Thymus (tissue), 14 donors: ENCODE data around the gene TSKU. TPM values are rescaled to one million over a fixed set of nuclear protein-coding genes. Genes with fewer than 3 reads are reported as not detected.
"Not testable (repeated sequence)": the region's sequence is repeated elsewhere in the genome, so short reads cannot be mapped to it uniquely, and the experiment has no call there.

Source experiments
- DNase-seq, 9 donors: peaks; one replicate each; pipeline ENCODE4 v3.0.0-alpha.2; 2013; ENCODE audit warnings: low spot score in 9 of 9, low read depth in 6 of 9, missing footprints in 1 of 9
- H3K27ac ChIP-seq, 2 donors: one replicate each; pipeline ENCODE4 v1.5.1; 2013; ENCODE audit warnings: control low read depth in 1 of 2, low read depth in 1 of 2, low read length in 1 of 2, mild to moderate bottlenecking in 1 of 2, moderate library complexity in 1 of 2
- H3K27me3 ChIP-seq, 2 donors: one replicate each; pipeline ENCODE4 v1.5.1; 2013; ENCODE audit warnings: low read length in 1 of 2; ENCODE audit not compliant: control insufficient read depth in 2 of 2, insufficient read depth in 1 of 2
- H3K36me3 ChIP-seq, 2 donors: one replicate each; pipeline ENCODE4 v1.5.1; 2013; ENCODE audit warnings: low read length in 1 of 2, mild to moderate bottlenecking in 1 of 2, moderate library complexity in 1 of 2; ENCODE audit not compliant: control insufficient read depth in 2 of 2, insufficient read depth in 2 of 2
- H3K4me1 ChIP-seq, 2 donors: one replicate each; pipeline ENCODE4 v1.5.1; 2013; ENCODE audit warnings: low read length in 2 of 2; ENCODE audit not compliant: control insufficient read depth in 2 of 2, insufficient read depth in 2 of 2
- H3K4me3 ChIP-seq, 2 donors: one replicate each; pipeline ENCODE4 v1.5.1; 2013; ENCODE audit warnings: low read length in 2 of 2, control low read depth in 1 of 2, mild to moderate bottlenecking in 1 of 2
- H3K9me3 ChIP-seq, 2 donors: one replicate each; pipeline ENCODE4 v1.5.1; 2013; ENCODE audit warnings: low read length in 1 of 2, mild to moderate bottlenecking in 1 of 2; ENCODE audit not compliant: control insufficient read depth in 2 of 2, insufficient read depth in 1 of 2
- WGBS: extraction: QIAGEN DNeasy Blood & Tissue Kit; methylation state at CpG from one replicate; pipeline ENCODE4 v1.1.7; 2013; 5-methylcytosine and 5-hydroxymethylcytosine counted together
- long read RNA-seq, 10 donors: transcript quantifications; one replicate each; lab custom pipeline, GENCODE V29; 2026
- polyA plus RNA-seq: library from polyadenylated mRNA; stranded (reverse); fragments of 200-250 nt; gene quantifications from one replicate; pipeline ENCODE4 v1.2.3, GENCODE V29; 2013
- total RNA-seq: library from RNA; stranded (reverse); fragments of 120-200 nt; gene quantifications from one replicate; pipeline ENCODE4 v1.2.4, GENCODE V29; 2013
- donor health status: healthy.

Gene TSKU, protein sequence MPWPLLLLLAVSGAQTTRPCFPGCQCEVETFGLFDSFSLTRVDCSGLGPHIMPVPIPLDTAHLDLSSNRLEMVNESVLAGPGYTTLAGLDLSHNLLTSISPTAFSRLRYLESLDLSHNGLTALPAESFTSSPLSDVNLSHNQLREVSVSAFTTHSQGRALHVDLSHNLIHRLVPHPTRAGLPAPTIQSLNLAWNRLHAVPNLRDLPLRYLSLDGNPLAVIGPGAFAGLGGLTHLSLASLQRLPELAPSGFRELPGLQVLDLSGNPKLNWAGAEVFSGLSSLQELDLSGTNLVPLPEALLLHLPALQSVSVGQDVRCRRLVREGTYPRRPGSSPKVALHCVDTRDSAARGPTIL
- total RNA-seq, result 2.9 TPM
- 11.8 TPM for polyA plus RNA-seq
- long read RNA-seq, donor 1, result 0 reads
- long read RNA-seq, donor 2, result 0 reads
- long read RNA-seq, donor 3, transcript TSKU-201 (2 exons, 2,712 nt), result major isoform, 5 of 5 reads
- long read RNA-seq, donor 3, partial matches to known transcripts, result 0 of 5 reads
- long read RNA-seq, donor 3, other reads (novel, unspliced or antisense), result 0 of 5 reads
- long read RNA-seq, donor 4, partial matches to known transcripts, result 0 of 1 reads
- long read RNA-seq, donor 4, other reads (novel, unspliced or antisense), result 0 of 1 reads
- long read RNA-seq, donor 5, transcript TSKU-201 (2 exons, 2,712 nt), result major isoform, 11 of 11 reads
- long read RNA-seq, donor 5, partial matches to known transcripts, result 0 of 11 reads
- long read RNA-seq, donor 5, other reads (novel, unspliced or antisense), result 0 of 11 reads
- long read RNA-seq, donor 6, partial matches to known transcripts, result 0 of 3 reads
- long read RNA-seq, donor 6, other reads (novel, unspliced or antisense), result 0 of 3 reads
- long read RNA-seq, donor 7, partial matches to known transcripts, result 0 of 3 reads
- long read RNA-seq, donor 7, other reads (novel, unspliced or antisense), result 0 of 3 reads
- long read RNA-seq, donor 8, result 0 reads
- long read RNA-seq, donor 9, partial matches to known transcripts, result 0 of 3 reads
- long read RNA-seq, donor 9, other reads (novel, unspliced or antisense), result 0 of 3 reads
- long read RNA-seq, donor 10, partial matches to known transcripts, result 0 of 3 reads
- long read RNA-seq, donor 10, other reads (novel, unspliced or antisense), result 0 of 3 reads

DNA sequence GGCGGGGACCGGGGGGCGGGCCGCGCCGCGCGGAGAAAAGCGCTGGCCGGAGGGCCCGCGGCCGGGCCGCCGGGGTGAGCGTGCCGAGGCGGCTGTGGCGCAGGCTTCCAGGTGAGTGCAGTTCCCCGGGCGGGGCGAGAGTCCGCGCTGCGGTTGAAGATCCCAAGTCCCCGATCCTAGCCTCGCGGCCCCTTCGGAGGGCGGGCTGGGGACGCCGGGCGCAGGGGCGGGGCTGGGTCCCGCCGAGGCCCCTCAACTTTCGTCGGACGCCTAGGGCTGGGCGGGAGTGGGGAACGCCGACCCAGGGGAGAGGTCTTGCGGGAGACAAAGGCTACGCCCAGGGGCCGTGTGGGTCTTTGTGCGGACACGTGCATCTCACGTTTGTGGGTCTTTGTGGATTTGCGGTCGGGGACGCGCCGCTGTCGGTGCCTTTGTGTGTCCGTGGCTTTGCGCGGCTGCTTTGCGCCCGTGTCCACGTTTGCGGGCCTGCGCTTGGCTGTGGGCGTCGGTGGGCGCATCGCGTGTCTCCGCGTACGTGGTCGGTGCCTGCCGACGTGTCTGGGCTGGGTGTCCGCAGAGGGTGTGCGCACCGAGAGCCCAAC is at the start of gene TSKU:
Gene TSKU (plus strand): TSS at position 63 of the 602 bp plus-strand sequence. CDS start 12,261 bp downstream, outside the sequence.
- under 1% methylated on average over 76 of the region's 76 CpGs for WGBS
- peak within 1 kb of the TSS; percentile 40 to 56 for H3K4me3 ChIP-seq
- peak within 1 kb of the TSS; percentile 68 to 81 for H3K27ac ChIP-seq
- H3K4me1 ChIP-seq, result peaks cover 0 to 25% of the 10 kb centered on the region in 2 donors
- peaks cover 16 to 60% of the 10 kb centered on the region in 2 donors for H3K27me3 ChIP-seq
- H3K36me3 ChIP-seq, result no peaks in the 10 kb centered on the region
- no peaks in the 10 kb centered on the region for H3K9me3 ChIP-seq
- peak in 1 of 9 donors; percentile 15 for DNase-seq

DNA sequence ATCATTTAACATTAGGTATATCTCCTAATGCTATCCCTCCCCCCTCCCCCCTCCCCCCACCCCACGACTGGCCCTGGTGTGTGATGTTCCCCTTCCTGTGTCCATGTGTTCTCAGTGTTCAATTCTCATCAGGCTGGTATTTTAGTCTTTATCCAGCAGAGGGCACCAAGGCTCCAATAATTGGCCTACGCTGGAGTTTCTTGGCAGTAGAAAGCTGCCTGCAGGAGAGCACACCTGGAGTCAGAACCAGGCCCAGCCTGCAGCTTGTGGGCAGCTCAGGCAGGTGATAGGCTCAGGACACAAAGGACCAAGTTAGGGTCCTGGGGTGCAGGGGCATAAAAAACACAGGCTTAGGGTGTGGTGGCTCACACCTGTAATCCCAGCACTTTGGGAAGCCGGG is 49.2 kb upstream of the TSKU start:
- WGBS, result 38% methylated on average over 3 of the region's 3 CpGs
- not testable (repeated sequence) for H3K36me3 ChIP-seq, H3K27me3 ChIP-seq, H3K4me1 ChIP-seq, H3K27ac ChIP-seq, H3K4me3 ChIP-seq, H3K9me3 ChIP-seq
- DNase-seq, result peak in 8 of 9 donors; percentile 13 to 73 (median 34)

DNA sequence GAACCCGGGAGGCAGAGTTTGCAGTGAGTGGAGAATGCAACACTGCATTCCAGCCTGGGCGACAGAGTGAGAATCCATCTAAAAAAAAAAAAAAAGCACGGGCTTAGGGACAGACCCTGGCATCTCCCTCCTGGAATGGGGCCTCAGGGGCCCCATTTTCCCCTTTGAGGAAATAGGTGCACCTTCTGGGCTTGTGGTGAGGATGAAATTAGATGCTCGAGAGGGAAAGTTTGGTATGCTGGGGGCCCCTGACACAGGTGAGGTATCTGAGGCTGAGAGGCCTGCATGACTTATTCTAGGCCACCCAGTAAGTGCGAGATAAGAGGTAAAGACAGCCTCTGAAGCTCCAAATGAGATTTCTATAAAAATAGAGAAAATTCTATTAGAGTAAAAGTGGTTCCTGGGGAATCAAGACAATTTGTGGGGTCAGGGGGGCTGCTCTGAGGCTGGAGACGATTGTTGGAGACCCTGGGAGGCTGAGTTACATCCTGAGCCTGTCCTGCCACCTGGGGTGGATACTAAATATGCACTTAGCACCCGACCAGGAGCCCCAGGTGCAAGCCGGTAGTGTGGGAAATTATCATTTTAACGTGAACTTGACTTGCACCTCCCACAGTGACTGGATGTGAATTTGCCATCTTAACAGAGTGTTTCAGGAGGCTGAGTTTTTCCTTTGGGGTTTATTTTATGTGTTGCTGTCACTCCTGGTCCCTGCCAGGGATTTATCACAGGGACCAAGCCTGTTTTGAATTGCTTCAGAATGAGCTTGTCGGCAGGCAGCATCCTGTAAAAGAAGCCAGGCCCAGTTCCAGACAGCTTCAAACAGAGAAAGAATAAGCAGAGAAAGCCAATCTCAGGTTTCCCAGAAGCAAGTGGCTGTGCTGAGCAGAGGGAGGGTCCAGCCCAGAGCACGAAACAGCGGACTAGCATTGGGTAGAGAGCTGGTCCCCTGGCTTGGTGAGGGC is 48.4 kb upstream of the TSKU start:
- Histone ChIP-seq H3K27ac (no peak overlapping the region), H3K36me3 (no peaks in the 10 kb centered on the region), H3K9me3 (no peaks in the 10 kb centered on the region), H3K4me1 (peaks cover 0 to 5% of the 10 kb centered on the region in 2 donors), H3K27me3 (peaks cover 0 to 6% of the 10 kb centered on the region in 2 donors), H3K4me3 (no peak overlapping the region)
- 86% methylated on average over 12 of the region's 12 CpGs for WGBS
- DNase-seq, result no peak

DNA sequence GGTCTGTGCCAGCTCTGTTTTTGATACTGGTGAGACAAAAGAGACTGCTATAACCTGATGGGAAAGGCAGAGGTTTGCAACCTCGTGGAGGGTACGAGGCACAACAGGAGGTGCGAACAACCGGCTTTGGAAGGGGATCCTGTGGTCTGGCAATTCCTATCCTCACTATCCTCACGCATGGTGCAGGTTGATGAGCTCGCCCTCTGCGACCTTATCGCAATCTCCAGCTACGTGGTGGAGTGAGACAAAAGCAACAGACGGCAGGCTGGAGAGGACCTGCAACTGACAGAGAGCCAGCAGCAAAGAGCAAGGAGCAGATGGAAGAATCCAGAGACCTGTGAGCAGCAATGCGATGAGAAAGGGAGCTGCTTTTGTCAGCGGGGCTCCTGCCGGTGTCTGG is 47.3 kb upstream of the TSKU start:
- Histone ChIP-seq H3K36me3 (no peaks in the 10 kb centered on the region), H3K27ac (no peak overlapping the region), H3K9me3 (no peaks in the 10 kb centered on the region), H3K27me3 (peaks cover 0 to 5% of the 10 kb centered on the region in 2 donors), H3K4me3 (no peak overlapping the region), H3K4me1 (peaks cover 0 to 5% of the 10 kb centered on the region in 2 donors)
- no peak for DNase-seq
- 96% methylated on average over 13 of the region's 13 CpGs for WGBS

DNA sequence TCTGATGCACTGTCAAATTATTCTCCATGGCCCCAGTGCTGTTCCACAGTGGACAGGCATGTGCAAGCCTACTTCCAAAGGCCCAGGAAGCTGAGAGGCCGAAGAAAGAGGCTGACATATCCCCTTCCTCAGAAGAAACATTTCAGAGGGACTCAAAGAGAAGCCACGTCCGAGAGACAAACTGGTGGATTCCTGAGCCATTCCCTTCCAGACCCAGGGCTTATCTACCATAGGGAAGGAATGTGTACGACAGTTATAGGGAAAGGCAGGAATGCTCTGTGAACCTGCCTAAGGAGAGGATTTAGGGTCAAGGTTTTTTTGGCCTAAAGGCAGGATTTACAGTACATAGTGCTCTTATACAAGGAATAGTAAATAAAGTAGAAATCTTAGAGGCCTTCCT is 46.9 kb upstream of the TSKU start:
- Histone ChIP-seq H3K27me3 (peaks cover 0 to 5% of the 10 kb centered on the region in 2 donors), H3K27ac (no peak overlapping the region), H3K4me3 (no peak overlapping the region), H3K36me3 (no peaks in the 10 kb centered on the region), H3K4me1 (peaks cover 0 to 5% of the 10 kb centered on the region in 2 donors), H3K9me3 (no peaks in the 10 kb centered on the region)
- WGBS, result 94% methylated on average over 4 of the region's 4 CpGs
- no peak for DNase-seq

DNA sequence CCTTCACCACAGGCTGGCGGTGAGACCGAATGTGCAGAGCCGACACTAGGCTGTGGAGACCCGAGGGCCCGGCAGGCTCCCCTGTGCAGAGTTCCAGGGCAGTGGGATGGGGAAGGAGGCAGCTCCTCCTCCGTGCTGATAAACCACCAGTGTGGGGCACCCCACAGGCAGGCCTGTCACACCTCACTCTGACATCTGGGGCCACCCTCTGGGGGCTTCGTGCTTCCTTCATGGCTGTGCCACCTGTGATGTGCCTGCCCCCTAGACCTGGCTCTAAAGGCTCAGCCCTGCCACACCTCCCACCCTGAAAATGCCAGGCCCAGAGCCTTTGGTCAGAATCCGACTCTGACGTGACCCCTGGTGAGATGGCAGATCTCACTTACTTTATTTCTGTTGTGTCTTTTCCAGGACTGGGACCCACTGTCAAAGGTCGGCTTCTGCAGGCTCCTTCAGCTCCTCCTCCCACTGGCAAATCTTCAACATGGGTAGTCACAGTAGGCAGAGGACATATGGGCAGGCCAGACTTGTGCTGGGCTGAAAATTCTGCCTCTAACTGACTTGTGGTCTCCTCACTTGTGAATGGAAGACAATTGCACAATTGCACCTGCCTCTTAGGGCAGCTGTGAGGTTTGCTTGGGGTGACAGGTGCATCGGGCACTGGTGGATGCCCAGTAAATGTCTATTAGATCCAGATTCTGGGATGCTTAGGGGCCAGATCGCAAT is 46.2 kb upstream of the TSKU start:
- no peaks in the 10 kb centered on the region for H3K9me3 ChIP-seq
- peaks cover 0 to 5% of the 10 kb centered on the region in 2 donors for H3K27me3 ChIP-seq
- H3K27ac ChIP-seq, result no peak overlapping the region
- 93% methylated on average over 12 of the region's 12 CpGs for WGBS
- DNase-seq, result no peak
- H3K4me1 ChIP-seq, result peaks cover 0 to 5% of the 10 kb centered on the region in 2 donors
- no peaks in the 10 kb centered on the region for H3K36me3 ChIP-seq
- H3K4me3 ChIP-seq, result no peak overlapping the region

DNA sequence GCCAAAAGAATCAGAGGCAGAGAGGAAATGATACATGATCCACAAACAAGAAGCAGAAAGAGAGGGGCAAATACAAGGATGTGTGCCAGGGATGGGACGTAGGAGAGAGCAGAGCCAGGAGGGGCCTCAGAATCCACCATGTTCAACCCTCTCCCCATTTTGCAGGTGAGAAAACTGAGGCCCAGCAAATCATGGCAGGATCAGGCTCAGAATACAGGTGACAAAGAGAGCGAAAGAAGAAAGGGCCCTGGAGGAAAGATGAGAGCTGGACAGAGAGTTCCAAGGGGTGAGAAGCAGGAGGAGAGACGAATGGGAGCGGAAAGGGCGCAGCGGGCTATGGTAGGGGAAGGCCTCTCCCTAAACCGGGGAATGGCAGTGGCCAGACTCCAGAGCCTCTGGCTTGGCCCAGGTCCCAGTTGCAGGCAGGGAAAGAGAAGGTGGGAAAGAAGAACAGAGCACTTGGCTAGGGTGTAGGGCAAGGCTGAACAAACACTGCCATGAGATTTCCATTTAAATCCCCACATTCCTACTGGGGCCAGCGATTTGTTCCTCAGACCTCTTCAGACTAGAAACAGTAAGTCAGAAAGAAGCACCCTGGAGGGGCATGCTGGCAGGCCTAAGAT is 44.4 kb upstream of the TSKU start:
- no peaks in the 10 kb centered on the region for H3K9me3 ChIP-seq
- H3K27me3 ChIP-seq, result peaks cover 0 to 5% of the 10 kb centered on the region in 2 donors
- H3K36me3 ChIP-seq, result no peaks in the 10 kb centered on the region
- H3K4me3 ChIP-seq, result no peak overlapping the region
- no peak overlapping the region for H3K27ac ChIP-seq
- H3K4me1 ChIP-seq, result peaks cover 0 to 5% of the 10 kb centered on the region in 2 donors
- DNase-seq, result no peak
- 94% methylated on average over 8 of the region's 8 CpGs for WGBS
